ENCODE results near the gene SPNS2.
"Not testable (repeated sequence)": the region's sequence is repeated elsewhere in the genome, so short reads cannot be mapped to it uniquely, and the experiment has no call there.

SPNS2 gene

GRCh38 chr17:4576161-4576558 lies 77.5 kb downstream of the SPNS2 start:
- DNase-seq = no peak

GRCh38 chr17:4576729-4577322 lies 78.1 kb downstream of the SPNS2 start:
- no peak for DNase-seq

GRCh38 chr17:4577386-4577993 lies 78.8 kb downstream of the SPNS2 start:
- no peak for DNase-seq

GRCh38 chr17:4578349-4578748 lies 79.7 kb downstream of the SPNS2 start:
- not testable (repeated sequence) for DNase-seq

GRCh38 chr17:4579678-4580077 lies 81.0 kb downstream of the SPNS2 start:
- no peak for DNase-seq

- DNase-seq = no peak
Observed at GRCh38 chr17:4580291-4580690, 81.6 kb downstream of the SPNS2 start.

- no peak for DNase-seq
Observed at GRCh38 chr17:4582101-4582501, 83.4 kb downstream of the SPNS2 start.

- no peak for DNase-seq
Observed at GRCh38 chr17:4582691-4583090, 84.0 kb downstream of the SPNS2 start.

- DNase-seq = no peak
Observed at GRCh38 chr17:4583206-4583605, 84.5 kb downstream of the SPNS2 start.

GRCh38 chr17:4583782-4584100 lies 85.1 kb downstream of the SPNS2 start:
- DNase-seq = peak; percentile 83

GRCh38 chr17:4584101-4584916 lies 85.6 kb downstream of the SPNS2 start, which contains the start of gene SMTNL2:
Gene SMTNL2 (plus strand): TSS chr17:4584529. CDS start chr17:4584606, 77 bp downstream.
- DNase-seq = no peak

- DNase-seq = no peak
Observed at GRCh38 chr17:4584917-4585637, 86.4 kb downstream of the SPNS2 start.

- DNase-seq = no peak
Observed at GRCh38 chr17:4585638-4585994, 86.9 kb downstream of the SPNS2 start.

GRCh38 chr17:4586043-4586442 lies 87.4 kb downstream of the SPNS2 start:
- no peak for DNase-seq

GRCh38 chr17:4587195-4587594 lies 88.5 kb downstream of the SPNS2 start:
- DNase-seq = no peak

GRCh38 chr17:4587803-4588202 lies 89.1 kb downstream of the SPNS2 start:
- no peak for DNase-seq

- no peak for DNase-seq
Observed at GRCh38 chr17:4588391-4588790, 89.7 kb downstream of the SPNS2 start.

Measured in NCI-H1694 treated with DMSO at 0.1 percent for 48 hours (cell line).